ENCODE measurements around the gene ARMC5. TPM values are rescaled to one million over a fixed set of nuclear protein-coding genes. Genes with fewer than 3 reads are reported as not detected.
"Not testable (repeated sequence)": the region's sequence is repeated elsewhere in the genome, so short reads cannot be mapped to it uniquely, and the experiment has no call there.

ARMC5 gene
- total RNA-seq, 2 donors from 2014 or later = 4.2 to 13.2 TPM

DNA sequence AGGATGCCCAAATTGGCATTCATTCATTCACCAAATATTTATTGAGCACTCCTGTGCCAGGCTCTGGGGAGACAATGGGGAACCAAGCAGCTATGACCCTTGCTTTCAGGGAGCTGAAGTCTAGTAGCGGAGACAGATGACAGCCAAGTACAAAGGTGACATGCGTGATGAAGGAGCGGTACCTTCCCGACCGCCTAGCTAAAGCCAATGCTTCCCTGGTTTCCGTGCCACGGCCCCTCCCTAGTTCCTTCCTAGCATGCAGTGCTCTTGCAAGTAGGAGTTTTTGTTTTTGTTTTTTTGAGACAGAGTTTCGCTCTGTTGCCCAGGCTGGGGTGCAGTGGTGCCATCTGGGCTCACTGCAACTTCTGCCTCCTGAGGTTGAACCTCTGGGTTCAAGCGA, 20.4 kb downstream of the ARMC5 start:
- no peaks in the 10 kb centered on the region for H3K36me3 ChIP-seq (replicated peaks in 1 of 2; ENCODE audit: insufficient read depth in 1 of 2, low read depth in 2 of 2)
- DNase-seq (no peak), ATAC-seq (no peak)
- H3K27ac ChIP-seq = no peak overlapping the region
- H3K9me3 ChIP-seq = no peaks in the 10 kb centered on the region
- no peak for TF ChIP-seq POLR2A (IDR thresholded peaks at IDR 0.05)
- TF ChIP-seq CTCF (IDR thresholded peaks at IDR 0.05) = no peak
- H3K27me3 ChIP-seq = no peaks in the 10 kb centered on the region
- no peak overlapping the region for H3K4me3 ChIP-seq
- WGBS, 2 donors = 88 to 89% methylated on average over 7 to 9 of the region's 9 CpGs
- H3K4me1 ChIP-seq = peaks cover 22% of the 10 kb centered on the region
- intact Hi-C loops (cut with DNase I) = no loop called here

- WGBS, 2 donors = 49 to 50% methylated on average over 7 of the region's 7 CpGs
- H3K4me1 ChIP-seq = peaks cover 23% of the 10 kb centered on the region
- H3K27me3 ChIP-seq = no peaks in the 10 kb centered on the region
- DNase-seq (no peak), ATAC-seq (no peak)
- H3K36me3 ChIP-seq (replicated peaks in 1 of 2; ENCODE audit: insufficient read depth in 1 of 2, low read depth in 2 of 2) = no peaks in the 10 kb centered on the region
- TF ChIP-seq CTCF (IDR thresholded peaks at IDR 0.05) (no peak), POLR2A (IDR thresholded peaks at IDR 0.05) (no peak)
- H3K9me3 ChIP-seq = no peaks in the 10 kb centered on the region
- no peak overlapping the region for H3K4me3 ChIP-seq
- no peak overlapping the region for H3K27ac ChIP-seq
- intact Hi-C loops (cut with DNase I) = no loop called here
These were observed 21.7 kb downstream of the ARMC5 start for GRCh38 chr16:31480851-31481536.

- TF ChIP-seq POLR2A (IDR thresholded peaks at IDR 0.05) (no peak), CTCF (IDR thresholded peaks at IDR 0.05) (no peak)
- Histone ChIP-seq H3K9me3 (no peaks in the 10 kb centered on the region), H3K4me1 (peaks cover 20% of the 10 kb centered on the region), H3K36me3 (replicated peaks in 1 of 2; ENCODE audit: insufficient read depth in 1 of 2, low read depth in 2 of 2) (no peaks in the 10 kb centered on the region), H3K27ac (peak within 1 kb of the TSS in 1 of 4 donors; percentile 60), H3K4me3 (no peak within 1 kb of the TSS), H3K27me3 (no peaks in the 10 kb centered on the region)
- WGBS, 2 donors = 88 to 91% methylated on average over 4 of the region's 4 CpGs
- intact Hi-C loops (cut with DNase I) = no loop called here
- no peak for ATAC-seq
- no peak for DNase-seq
These were observed 23.8 kb downstream of the ARMC5 start, which contains the start of gene SLC5A2 for GRCh38 chr16:31483081-31483480. SLC5A2 (plus strand) TSS chr16:31483123; CDS start chr16:31483137, 14 bp downstream.

DNA sequence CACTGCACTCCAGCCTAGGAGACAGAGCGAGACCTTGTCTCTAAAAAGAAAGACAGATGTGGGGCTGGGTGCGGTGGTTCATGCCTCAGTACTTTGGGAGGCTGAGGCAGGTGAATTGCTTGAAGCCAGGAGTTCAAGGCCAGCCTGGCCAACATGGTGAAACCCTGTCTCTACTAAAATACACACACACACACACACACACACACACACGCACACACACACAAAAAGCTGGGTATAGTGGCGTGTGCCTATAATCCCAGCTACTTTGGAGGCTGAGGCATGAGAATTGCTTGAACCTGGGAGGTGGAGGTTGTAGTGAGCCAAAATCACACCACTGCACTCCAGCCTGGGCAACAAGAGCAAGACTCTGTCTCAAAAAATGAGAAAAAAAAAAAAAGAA, 24.7 kb downstream of the ARMC5 start:
- ATAC-seq; H3K27me3 ChIP-seq; DNase-seq; H3K36me3 ChIP-seq (replicated peaks in 1 of 2; ENCODE audit: insufficient read depth in 1 of 2, low read depth in 2 of 2); H3K4me3 ChIP-seq; intact Hi-C loops (cut with DNase I); H3K9me3 ChIP-seq: not testable (repeated sequence)
- peaks cover 26% of the 10 kb centered on the region for H3K4me1 ChIP-seq
- 87 to 93% methylated on average over 4 of the region's 4 CpGs for WGBS, 2 donors
- peak overlapping the region in 1 of 4 donors; percentile 60 for H3K27ac ChIP-seq

- ATAC-seq = peak; percentile 49
- H3K27ac ChIP-seq = peak overlapping the region; percentile 25 to 64 (median 57)
- H3K27me3 ChIP-seq = no peaks in the 10 kb centered on the region
- intact Hi-C loops (cut with DNase I) = no loop called here
- WGBS, 2 donors = 51 to 64% methylated on average over 7 to 14 of the region's 14 CpGs
- peak in 3 of 4 donors; percentile 45 to 72 (median 64) for DNase-seq
- TF ChIP-seq POLR2A (IDR thresholded peaks at IDR 0.05) (peak in 1 of 3 donors; percentile 29), CTCF (IDR thresholded peaks at IDR 0.05) (no peak)
- H3K36me3 ChIP-seq (replicated peaks in 1 of 2; ENCODE audit: insufficient read depth in 1 of 2, low read depth in 2 of 2) = no peaks in the 10 kb centered on the region
- no peak overlapping the region for H3K4me3 ChIP-seq
- H3K4me1 ChIP-seq = peaks cover 28% of the 10 kb centered on the region
- H3K9me3 ChIP-seq = no peaks in the 10 kb centered on the region
These were observed 25.3 kb downstream of the ARMC5 start for GRCh38 chr16:31484491-31485171.

All from body of pancreas (tissue), 4 donors.